Peyer's patch (tissue), 4 donors: ENCODE results near the gene SOX6.

Experiments
- CTCF ChIP-seq, 6 experiments: fragments of 450-650 bp in 4 of 6; fragments of 200-600 bp in 2 of 6; sonication (generic) in 1 of 6; IDR thresholded peaks; one replicate each; pipeline ENCODE4 v1.5.1; 2017 to 2019; ENCODE audit warnings: antibody characterized with exemption in 6 of 6, mild to moderate bottlenecking in 3 of 6, moderate library complexity in 1 of 6
- POLR2A ChIP-seq, 2 donors: fragments of 450-650 bp; IDR thresholded peaks; one replicate each; pipeline ENCODE4 v1.5.1; 2017; ENCODE audit warnings: antibody characterized with exemption in 2 of 2, mild to moderate bottlenecking in 2 of 2, moderate library complexity in 2 of 2

- TF ChIP-seq CTCF (IDR thresholded peaks at IDR 0.05) (no peak), POLR2A (IDR thresholded peaks at IDR 0.05) (no peak)
Observed at GRCh38 chr11:16007514-16007913, 348.8 kb downstream of the SOX6 start.
